KMS-11 (cell line): Measurements from ENCODE around the gene PRDM7.
A peak's percentile ranks its signal among the peaks of the same experiment; 100 is the strongest.

ENCODE experiments used
- H2AFZ ChIP-seq: fragments of 200-600 bp; sonication (generic); 2 replicates; pipeline ENCODE4 v1.6.1; 2016; ENCODE audit warnings: antibody characterized with exemption, mixed run types, low read depth
- H3K27ac ChIP-seq: fragments of 200-600 bp; sonication (generic); 2 replicates; pipeline ENCODE4 v1.6.1; 2016; ENCODE audit warnings: mild to moderate bottlenecking, mixed run types
- H3K27me3 ChIP-seq: fragments of 200-600 bp; sonication (generic); 2 replicates; pipeline ENCODE4 v1.6.1; 2017; ENCODE audit warnings: mild to moderate bottlenecking, low read depth, mixed run types, moderate library complexity; ENCODE audit not compliant: insufficient read depth
- H3K36me3 ChIP-seq: fragments of 200-600 bp; sonication (generic); 2 replicates; pipeline ENCODE4 v1.6.1; 2017; ENCODE audit warnings: mild to moderate bottlenecking, mixed run types; ENCODE audit not compliant: insufficient read depth
- H3K4me1 ChIP-seq: fragments of 200-600 bp; sonication (generic); 2 replicates; pipeline ENCODE4 v1.6.1; 2016; ENCODE audit warnings: mild to moderate bottlenecking, low read depth, mixed run types; ENCODE audit not compliant: poor library complexity, severe bottlenecking
- H3K4me2 ChIP-seq: fragments of 200-600 bp; sonication (generic); 2 replicates; pipeline ENCODE4 v1.7.0; 2016; ENCODE audit warnings: mild to moderate bottlenecking, mixed run types
- H3K4me3 ChIP-seq: fragments of 200-600 bp; sonication (generic); IDR thresholded peaks from 2 replicates; pipeline ENCODE4 v1.6.1; 2017; ENCODE audit warnings: low read depth, low read length, mixed read lengths; ENCODE audit not compliant: insufficient read depth
- H3K79me2 ChIP-seq: fragments of 200-600 bp; sonication (generic); 2 replicates; pipeline ENCODE4 v1.6.1; 2016; ENCODE audit warnings: low read depth, mixed run types; ENCODE audit not compliant: insufficient read depth
- H3K9ac ChIP-seq: fragments of 200-600 bp; sonication (generic); 2 replicates; pipeline ENCODE4 v1.6.1; 2016; ENCODE audit warnings: mild to moderate bottlenecking, mixed run types
- H4K20me1 ChIP-seq: fragments of 200-600 bp; sonication (generic); 2 replicates; pipeline ENCODE4 v1.6.1; 2016; ENCODE audit warnings: mild to moderate bottlenecking, mixed run types; ENCODE audit not compliant: insufficient read depth
- TF ChIP-seq, protein P1 (sequence below): fragments of 200-600 bp; sonication (generic); conservative IDR thresholded peaks from 2 replicates; pipeline ENCODE4 v1.6.1; 2017; ENCODE audit warnings: low read depth, mild to moderate bottlenecking, antibody characterized with exemption, low read length, moderate library complexity, mixed read lengths

PRDM7 gene

DNA sequence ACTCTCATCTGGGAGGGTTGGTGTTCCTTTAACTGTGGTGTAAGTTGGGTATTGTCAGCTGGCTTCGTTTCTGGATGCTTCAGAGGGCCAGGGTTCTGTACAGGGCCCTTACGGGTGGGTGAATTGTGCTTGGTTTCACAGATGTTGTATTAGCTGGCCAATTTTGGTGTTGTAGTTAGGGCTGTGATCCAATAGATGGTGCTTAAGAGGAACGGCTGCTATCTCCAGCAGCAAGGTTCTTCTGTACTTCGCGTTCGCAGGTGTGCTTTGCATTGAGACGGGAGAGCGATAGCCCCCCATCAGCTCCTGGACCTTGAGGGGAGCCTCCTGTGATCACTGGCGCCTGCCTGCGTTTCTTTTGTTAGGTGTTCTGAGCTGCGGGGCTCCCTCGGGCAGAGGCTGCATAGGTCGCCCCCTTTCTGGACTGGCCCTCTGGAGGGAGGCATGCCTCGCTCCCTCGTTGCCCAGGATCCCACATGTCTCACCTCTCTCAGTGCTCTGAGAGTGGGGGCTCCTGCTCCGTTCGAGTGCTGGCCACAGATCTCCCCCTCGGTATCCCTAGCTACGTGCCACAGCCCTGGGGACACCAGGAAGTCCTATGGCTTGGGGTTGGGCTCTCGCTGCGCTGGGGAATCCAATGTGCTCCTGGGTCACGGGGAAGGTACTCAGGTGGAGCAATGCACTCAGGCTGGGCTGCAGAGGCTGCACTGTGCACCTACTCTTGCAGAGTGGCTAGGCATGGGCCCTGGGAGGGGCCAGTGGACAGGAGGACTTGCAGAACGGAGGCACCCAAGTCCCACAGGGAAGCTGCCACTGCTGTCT is 837 bp upstream of the PRDM7 start:
- Histone ChIP-seq H3K36me3 (no peaks in the 10 kb centered on the region), H3K27ac (peak overlapping the region; percentile 90), H3K27me3 (no peaks in the 10 kb centered on the region), H3K9ac (peak overlapping the region; percentile 73), H3K4me3 (no peak overlapping the region), H3K79me2 (no peaks in the 10 kb centered on the region), H3K4me2 (peak overlapping the region; percentile 87), H2AFZ (peak overlapping the region; percentile 90), H3K4me1 (peaks cover 30% of the 10 kb centered on the region), H4K20me1 (no peaks in the 10 kb centered on the region)
- TF ChIP-seq, protein P1, sequence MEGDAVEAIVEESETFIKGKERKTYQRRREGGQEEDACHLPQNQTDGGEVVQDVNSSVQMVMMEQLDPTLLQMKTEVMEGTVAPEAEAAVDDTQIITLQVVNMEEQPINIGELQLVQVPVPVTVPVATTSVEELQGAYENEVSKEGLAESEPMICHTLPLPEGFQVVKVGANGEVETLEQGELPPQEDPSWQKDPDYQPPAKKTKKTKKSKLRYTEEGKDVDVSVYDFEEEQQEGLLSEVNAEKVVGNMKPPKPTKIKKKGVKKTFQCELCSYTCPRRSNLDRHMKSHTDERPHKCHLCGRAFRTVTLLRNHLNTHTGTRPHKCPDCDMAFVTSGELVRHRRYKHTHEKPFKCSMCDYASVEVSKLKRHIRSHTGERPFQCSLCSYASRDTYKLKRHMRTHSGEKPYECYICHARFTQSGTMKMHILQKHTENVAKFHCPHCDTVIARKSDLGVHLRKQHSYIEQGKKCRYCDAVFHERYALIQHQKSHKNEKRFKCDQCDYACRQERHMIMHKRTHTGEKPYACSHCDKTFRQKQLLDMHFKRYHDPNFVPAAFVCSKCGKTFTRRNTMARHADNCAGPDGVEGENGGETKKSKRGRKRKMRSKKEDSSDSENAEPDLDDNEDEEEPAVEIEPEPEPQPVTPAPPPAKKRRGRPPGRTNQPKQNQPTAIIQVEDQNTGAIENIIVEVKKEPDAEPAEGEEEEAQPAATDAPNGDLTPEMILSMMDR: peak; percentile 55

DNA sequence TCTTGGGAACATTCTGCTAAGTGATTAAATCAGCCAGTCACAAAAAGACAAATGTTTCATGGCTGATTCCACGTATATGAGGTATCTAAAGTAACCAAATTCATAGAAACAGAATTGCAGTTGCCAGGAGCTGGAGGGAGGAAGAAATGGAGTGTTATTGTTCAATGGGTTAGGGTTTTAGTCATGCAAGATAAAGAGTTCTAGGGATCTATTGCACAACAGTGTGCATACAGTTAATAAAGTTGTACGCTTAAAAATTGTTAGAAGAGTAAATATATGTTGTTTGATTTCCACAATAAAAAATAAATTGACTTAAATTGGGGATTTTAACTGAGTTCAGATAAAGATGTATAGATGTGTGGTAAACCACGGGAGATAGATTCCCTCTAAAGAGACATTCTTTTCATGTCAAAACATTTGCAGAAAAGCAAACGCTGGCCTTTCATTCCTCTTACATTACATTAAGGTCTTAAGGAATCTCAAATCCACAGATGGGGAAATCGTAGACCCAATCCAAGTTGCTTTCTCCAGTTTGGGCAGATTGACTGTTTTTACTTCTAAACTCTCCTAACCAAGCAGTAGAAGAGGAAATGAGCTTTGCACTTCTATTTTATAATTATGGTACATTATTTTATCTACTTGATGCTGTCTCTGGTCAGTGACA is 4.6 kb downstream of the PRDM7 start:
- no peak overlapping the region for H3K27ac ChIP-seq
- TF ChIP-seq, protein P1: no peak
- H3K9ac ChIP-seq: no peak overlapping the region
- no peak overlapping the region for H3K4me2 ChIP-seq
- no peaks in the 10 kb centered on the region for H3K36me3 ChIP-seq
- no peak overlapping the region for H2AFZ ChIP-seq
- H3K79me2 ChIP-seq: no peaks in the 10 kb centered on the region
- H3K4me3 ChIP-seq: no peak overlapping the region
- peaks cover 6% of the 10 kb centered on the region for H3K4me1 ChIP-seq
- no peaks in the 10 kb centered on the region for H4K20me1 ChIP-seq
- H3K27me3 ChIP-seq: no peaks in the 10 kb centered on the region; the same call in 1 of the 2 replicates

DNA sequence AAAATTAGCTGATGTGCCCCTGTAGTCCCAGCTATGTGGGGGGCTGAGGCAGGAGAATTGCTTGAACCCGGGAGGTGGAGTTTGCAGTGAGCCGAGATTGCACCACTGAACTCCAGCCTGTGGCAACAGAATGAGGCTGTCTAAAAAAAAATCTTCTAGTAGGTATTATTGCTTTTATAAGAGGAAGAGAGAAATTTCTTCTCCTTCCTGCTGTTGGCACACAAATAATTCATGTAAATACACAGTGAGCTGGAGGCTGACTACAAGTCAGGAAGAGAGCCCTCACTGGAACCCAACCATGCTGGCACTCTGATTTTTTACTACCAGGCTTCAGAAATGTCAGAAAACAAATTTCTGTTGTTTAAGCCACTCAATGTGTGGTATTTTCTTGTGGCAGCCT is 6.7 kb downstream of the PRDM7 start:
- Histone ChIP-seq H3K9ac (no peak overlapping the region), H3K4me2 (no peak overlapping the region), H3K4me3 (no peak overlapping the region), H3K27ac (no peak overlapping the region), H3K79me2 (no peaks in the 10 kb centered on the region), H3K4me1 (no peaks in the 10 kb centered on the region), H3K27me3 (no peaks in the 10 kb centered on the region; the same call in 1 of the 2 replicates), H4K20me1 (no peaks in the 10 kb centered on the region), H2AFZ (no peak overlapping the region), H3K36me3 (no peaks in the 10 kb centered on the region)
- TF ChIP-seq, protein P1: no peak

DNA sequence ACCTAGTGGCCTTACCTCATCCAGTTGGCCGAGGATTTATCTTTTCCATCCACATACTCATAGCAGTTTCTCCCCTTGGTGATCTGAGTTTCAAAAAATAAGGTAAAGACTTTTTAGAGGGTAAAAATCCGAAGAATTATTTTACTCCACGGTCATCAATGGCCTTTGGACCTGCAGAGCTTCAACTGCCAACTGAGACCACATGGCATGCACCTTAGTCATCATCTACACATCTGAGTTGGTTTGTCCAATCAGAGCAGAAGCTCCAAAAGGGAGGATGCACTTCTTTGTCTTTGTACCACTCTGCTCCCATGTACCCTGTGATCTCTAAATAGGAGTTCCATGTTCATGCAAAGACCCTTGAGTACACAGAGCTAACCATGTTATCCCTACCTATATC is 15.7 kb downstream of the PRDM7 start:
- Histone ChIP-seq H3K4me1 (no peaks in the 10 kb centered on the region), H3K79me2 (no peaks in the 10 kb centered on the region), H3K27me3 (0 out of 2 replicates have a peak, but pooled peaks cover 2% of the 10 kb centered on the region), H2AFZ (no peak overlapping the region), H3K27ac (no peak overlapping the region), H3K9ac (no peak overlapping the region), H3K4me2 (no peak overlapping the region), H3K36me3 (no peaks in the 10 kb centered on the region), H4K20me1 (no peaks in the 10 kb centered on the region), H3K4me3 (no peak overlapping the region)
- TF ChIP-seq, protein P1: no peak
